GF-D8 (cell line): Measurements from ENCODE around the gene STX5.
"Not testable (repeated sequence)": the region's sequence is repeated elsewhere in the genome, so short reads cannot be mapped to it uniquely, and the experiment has no call there.

Experiments used
- DNase-seq: peaks from one replicate; lab custom pipeline; 2025; lab: John Stamatoyannopoulos, UW

Gene STX5

GRCh38 chr11:62786318-62787004 is 45.4 kb downstream of the STX5 start:
- DNase-seq: peak; percentile 47

GRCh38 chr11:62782753-62783152 is 49.1 kb downstream of the STX5 start:
- no peak for DNase-seq

GRCh38 chr11:62778441-62778840 is 53.4 kb downstream of the STX5 start:
- DNase-seq: no peak

GRCh38 chr11:62777389-62777788 is 54.5 kb downstream of the STX5 start:
- DNase-seq: no peak

- DNase-seq: no peak
Observed at GRCh38 chr11:62775646-62776045, 56.2 kb downstream of the STX5 start.

- DNase-seq: no peak
Observed at GRCh38 chr11:62774407-62774806, 57.4 kb downstream of the STX5 start.

- peak; percentile 91 for DNase-seq
Observed at GRCh38 chr11:62771144-62772021, 60.5 kb downstream of the STX5 start, which contains the start of gene TAF6L. Gene TAF6L (plus strand): TSS chr11:62771396. CDS start chr11:62775784, 4,388 bp downstream.

- DNase-seq: peak; percentile 79
Observed at GRCh38 chr11:62770778-62771143, 61.1 kb downstream of the STX5 start.

GRCh38 chr11:62760867-62761227 is 71.0 kb downstream of the STX5 start:
- not testable (repeated sequence) for DNase-seq

- DNase-seq: no peak
Observed at GRCh38 chr11:62757846-62758788, 73.7 kb downstream of the STX5 start.
